Retinal pigment epithelial cell (primary cell): ENCODE data around the gene LTN1.

Experiments
- DNase-seq: peaks from one replicate; pipeline ENCODE4 v3.0.0-alpha.2; 2010; ENCODE audit warnings: low read depth
- H3K4me3 ChIP-seq: 2 replicates; pipeline ENCODE4 v1.5.1; 2011; ENCODE audit warnings: mild to moderate bottlenecking, low read length, control low read depth, moderate library complexity
- TF ChIP-seq, protein P1 (sequence below): conservative IDR thresholded peaks from 2 replicates; pipeline ENCODE4 v1.5.1; 2011; ENCODE audit warnings: low read depth, low read length, control low read depth, inconsistent platforms

Gene LTN1

GRCh38 chr21:28913071-28913470, 79.6 kb downstream of the LTN1 start:
- H3K4me3 ChIP-seq, result no peak overlapping the region
- DNase-seq, result no peak
- TF ChIP-seq, protein P1, sequence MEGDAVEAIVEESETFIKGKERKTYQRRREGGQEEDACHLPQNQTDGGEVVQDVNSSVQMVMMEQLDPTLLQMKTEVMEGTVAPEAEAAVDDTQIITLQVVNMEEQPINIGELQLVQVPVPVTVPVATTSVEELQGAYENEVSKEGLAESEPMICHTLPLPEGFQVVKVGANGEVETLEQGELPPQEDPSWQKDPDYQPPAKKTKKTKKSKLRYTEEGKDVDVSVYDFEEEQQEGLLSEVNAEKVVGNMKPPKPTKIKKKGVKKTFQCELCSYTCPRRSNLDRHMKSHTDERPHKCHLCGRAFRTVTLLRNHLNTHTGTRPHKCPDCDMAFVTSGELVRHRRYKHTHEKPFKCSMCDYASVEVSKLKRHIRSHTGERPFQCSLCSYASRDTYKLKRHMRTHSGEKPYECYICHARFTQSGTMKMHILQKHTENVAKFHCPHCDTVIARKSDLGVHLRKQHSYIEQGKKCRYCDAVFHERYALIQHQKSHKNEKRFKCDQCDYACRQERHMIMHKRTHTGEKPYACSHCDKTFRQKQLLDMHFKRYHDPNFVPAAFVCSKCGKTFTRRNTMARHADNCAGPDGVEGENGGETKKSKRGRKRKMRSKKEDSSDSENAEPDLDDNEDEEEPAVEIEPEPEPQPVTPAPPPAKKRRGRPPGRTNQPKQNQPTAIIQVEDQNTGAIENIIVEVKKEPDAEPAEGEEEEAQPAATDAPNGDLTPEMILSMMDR, result no peak

GRCh38 chr21:28910280-28910887, 82.3 kb downstream of the LTN1 start:
- no peak for DNase-seq
- TF ChIP-seq, protein P1, result no peak
- no peak overlapping the region for H3K4me3 ChIP-seq

GRCh38 chr21:28908351-28908750, 84.3 kb downstream of the LTN1 start:
- TF ChIP-seq, protein P1, result no peak
- no peak overlapping the region for H3K4me3 ChIP-seq
- no peak for DNase-seq

- no peak for DNase-seq
- TF ChIP-seq, protein P1, result no peak
- H3K4me3 ChIP-seq, result no peak overlapping the region
These were observed 85.8 kb downstream of the LTN1 start for GRCh38 chr21:28906841-28907240.

GRCh38 chr21:28906236-28906635, 86.4 kb downstream of the LTN1 start:
- TF ChIP-seq, protein P1, result no peak
- no peak overlapping the region for H3K4me3 ChIP-seq

DNA sequence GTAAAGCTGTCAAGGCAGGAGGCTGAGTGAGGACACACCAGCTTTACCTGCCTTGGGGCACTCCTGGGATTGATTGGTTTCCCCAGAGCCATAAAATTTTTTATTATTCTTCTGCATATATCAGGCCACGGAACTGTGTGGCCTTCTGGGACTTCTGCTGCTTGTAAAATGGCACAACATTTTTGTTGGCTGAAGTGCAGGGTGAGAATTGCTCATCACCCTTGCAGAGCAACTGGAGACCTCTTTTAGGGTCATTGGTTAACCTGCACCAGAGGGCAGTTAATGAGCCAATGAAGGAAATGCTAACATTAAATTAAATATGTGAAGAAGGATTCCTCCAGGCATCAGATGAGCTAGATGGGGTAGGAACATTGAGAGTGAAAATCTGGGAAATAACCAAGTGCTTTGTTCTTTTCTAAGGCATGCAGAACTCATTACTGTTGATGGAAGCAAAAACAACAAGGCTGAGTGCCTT, 87.7 kb downstream of the LTN1 start:
- no peak overlapping the region for H3K4me3 ChIP-seq
- DNase-seq, result no peak
- TF ChIP-seq, protein P1, result no peak

More at GRCh38 chr21:28906236-28906635, 86.4 kb downstream of the LTN1 start:
- DNase-seq, result no peak

GRCh38 chr21:28903448-28903847, 89.2 kb downstream of the LTN1 start:
- no peak overlapping the region for H3K4me3 ChIP-seq

More at GRCh38 chr21:28903448-28903847, 89.2 kb downstream of the LTN1 start:
- TF ChIP-seq, protein P1, result no peak
- DNase-seq, result no peak
